COLO668 (cell line): ENCODE results near the gene CFAP77.

Experiments used
- DNase-seq: peaks from one replicate; lab custom pipeline; 2025; ENCODE audit not compliant: unreplicated experiment; lab: John Stamatoyannopoulos, UW

Gene CFAP77

GRCh38 chr9:132513416-132513815, 103.4 kb downstream of the CFAP77 start:
- no peak for DNase-seq

GRCh38 chr9:132514011-132514744, 104.2 kb downstream of the CFAP77 start:
- no peak for DNase-seq

GRCh38 chr9:132514821-132515220, 104.8 kb downstream of the CFAP77 start:
- no peak for DNase-seq

- DNase-seq = no peak
These were observed 106.3 kb downstream of the CFAP77 start for GRCh38 chr9:132516301-132516700.

GRCh38 chr9:132516911-132517310, 106.9 kb downstream of the CFAP77 start:
- DNase-seq = peak; percentile 40

- DNase-seq = no peak
These were observed 108.0 kb downstream of the CFAP77 start for GRCh38 chr9:132517815-132518550.

GRCh38 chr9:132518626-132519025, 108.6 kb downstream of the CFAP77 start:
- no peak for DNase-seq

GRCh38 chr9:132519033-132519432, 109.0 kb downstream of the CFAP77 start:
- no peak for DNase-seq

GRCh38 chr9:132520612-132521011, 110.6 kb downstream of the CFAP77 start:
- no peak for DNase-seq

- no peak for DNase-seq
These were observed 115.5 kb downstream of the CFAP77 start for GRCh38 chr9:132525308-132526023.

GRCh38 chr9:132531195-132531594, 121.2 kb downstream of the CFAP77 start:
- no peak for DNase-seq

GRCh38 chr9:132531710-132532570, 121.9 kb downstream of the CFAP77 start:
- no peak for DNase-seq

- DNase-seq = no peak
These were observed 124.8 kb downstream of the CFAP77 start for GRCh38 chr9:132534832-132535231.

- no peak for DNase-seq
These were observed 126.1 kb downstream of the CFAP77 start for GRCh38 chr9:132536124-132536523.

- no peak for DNase-seq
These were observed 127.3 kb downstream of the CFAP77 start for GRCh38 chr9:132537352-132537751.

GRCh38 chr9:132538071-132538470, 128.1 kb downstream of the CFAP77 start:
- no peak for DNase-seq

- DNase-seq = no peak
These were observed 129.1 kb downstream of the CFAP77 start for GRCh38 chr9:132539096-132539495.

- no peak for DNase-seq
These were observed 131.0 kb downstream of the CFAP77 start for GRCh38 chr9:132541051-132541450.

- DNase-seq = no peak
These were observed 132.1 kb downstream of the CFAP77 start for GRCh38 chr9:132541870-132542830.

- no peak for DNase-seq
These were observed 133.2 kb downstream of the CFAP77 start for GRCh38 chr9:132543251-132543650.
